ENCODE data around the gene INPPL1.

DNA sequence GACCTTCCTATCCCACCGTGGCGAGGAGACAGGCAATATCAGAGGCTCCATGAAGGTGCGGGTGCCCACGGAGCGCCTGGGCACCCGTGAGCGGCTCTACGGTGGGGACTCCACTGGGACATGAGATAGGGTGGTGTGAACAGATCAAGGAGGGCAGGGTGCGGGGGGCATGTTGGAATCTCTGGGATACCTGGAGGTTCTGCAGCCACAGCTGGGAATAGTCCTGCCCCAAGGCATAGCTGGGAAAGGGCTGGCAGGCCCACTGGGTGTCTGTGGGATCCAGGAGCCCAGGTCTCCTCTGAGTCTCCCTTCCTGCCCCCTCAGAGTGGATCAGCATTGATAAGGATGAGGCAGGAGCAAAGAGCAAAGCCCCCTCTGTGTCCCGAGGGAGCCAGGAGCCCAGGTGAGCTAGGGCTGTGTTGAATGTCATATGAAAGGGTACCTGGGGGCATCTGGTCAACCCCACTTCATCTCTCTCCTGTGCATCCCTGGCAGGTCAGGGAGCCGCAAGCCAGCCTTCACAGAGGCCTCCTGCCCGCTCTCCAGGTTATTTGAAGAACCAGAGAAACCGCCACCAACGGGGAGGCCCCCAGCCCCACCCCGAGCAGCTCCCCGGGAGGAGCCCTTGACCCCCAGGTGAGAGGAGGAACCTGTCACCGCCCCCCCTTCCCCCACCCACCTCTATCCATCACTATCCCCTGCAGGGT, 10.9 kb downstream of the INPPL1 start:
- TF ChIP-seq, protein P1, sequence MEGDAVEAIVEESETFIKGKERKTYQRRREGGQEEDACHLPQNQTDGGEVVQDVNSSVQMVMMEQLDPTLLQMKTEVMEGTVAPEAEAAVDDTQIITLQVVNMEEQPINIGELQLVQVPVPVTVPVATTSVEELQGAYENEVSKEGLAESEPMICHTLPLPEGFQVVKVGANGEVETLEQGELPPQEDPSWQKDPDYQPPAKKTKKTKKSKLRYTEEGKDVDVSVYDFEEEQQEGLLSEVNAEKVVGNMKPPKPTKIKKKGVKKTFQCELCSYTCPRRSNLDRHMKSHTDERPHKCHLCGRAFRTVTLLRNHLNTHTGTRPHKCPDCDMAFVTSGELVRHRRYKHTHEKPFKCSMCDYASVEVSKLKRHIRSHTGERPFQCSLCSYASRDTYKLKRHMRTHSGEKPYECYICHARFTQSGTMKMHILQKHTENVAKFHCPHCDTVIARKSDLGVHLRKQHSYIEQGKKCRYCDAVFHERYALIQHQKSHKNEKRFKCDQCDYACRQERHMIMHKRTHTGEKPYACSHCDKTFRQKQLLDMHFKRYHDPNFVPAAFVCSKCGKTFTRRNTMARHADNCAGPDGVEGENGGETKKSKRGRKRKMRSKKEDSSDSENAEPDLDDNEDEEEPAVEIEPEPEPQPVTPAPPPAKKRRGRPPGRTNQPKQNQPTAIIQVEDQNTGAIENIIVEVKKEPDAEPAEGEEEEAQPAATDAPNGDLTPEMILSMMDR (IDR thresholded peaks at IDR 0.05): no peak
- TF ChIP-seq POLR2A (IDR thresholded peaks at IDR 0.05) (no peak), POLR2AphosphoS5 (IDR thresholded peaks at IDR 0.05; ENCODE audit: insufficient read depth in 1 of 2, low read depth in 1 of 2) (no peak)

All from vagina (tissue), 2 donors.